ENCODE measurements around the gene GNG7. TPM values are rescaled to one million over a fixed set of nuclear protein-coding genes. Genes with fewer than 3 reads are reported as not detected.

GNG7 gene
- total RNA-seq, 1 donor: 0.45 TPM

DNA sequence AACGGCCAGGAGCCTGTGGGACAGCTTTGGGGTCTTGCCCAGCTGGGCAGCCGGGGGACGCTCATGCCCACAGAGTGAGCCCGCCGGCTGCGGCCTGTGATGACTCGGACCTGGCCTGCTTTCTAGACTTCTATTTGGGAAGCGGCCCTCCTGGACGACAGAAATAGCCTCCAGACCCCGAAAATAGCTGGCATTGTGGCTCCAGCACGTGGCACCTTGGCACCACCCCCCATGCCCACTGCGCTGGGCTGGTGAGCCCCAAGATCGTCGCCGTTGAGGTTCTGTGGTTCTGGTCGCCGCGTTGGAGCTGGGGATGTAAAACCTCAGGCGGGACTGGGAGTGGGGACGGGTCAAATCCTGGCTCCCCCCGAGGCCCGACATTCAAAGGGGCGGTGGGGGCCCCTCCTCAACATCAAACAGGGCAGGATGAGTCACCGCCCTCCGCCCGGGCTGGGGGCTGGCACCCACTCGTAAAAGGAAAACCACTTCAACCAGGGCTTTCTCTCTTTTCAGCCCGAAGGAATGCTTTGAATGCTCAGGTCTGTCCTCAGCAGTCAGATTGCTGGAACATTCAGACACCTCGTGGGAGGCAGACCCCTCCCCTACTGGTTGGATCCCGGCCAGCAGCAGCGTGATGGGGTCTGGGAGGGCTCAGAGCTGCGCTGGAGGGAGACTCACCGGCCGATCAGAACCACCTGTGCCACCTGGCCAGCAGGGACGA lies 184.5 kb downstream of the GNG7 start:
- TF ChIP-seq, protein P1, sequence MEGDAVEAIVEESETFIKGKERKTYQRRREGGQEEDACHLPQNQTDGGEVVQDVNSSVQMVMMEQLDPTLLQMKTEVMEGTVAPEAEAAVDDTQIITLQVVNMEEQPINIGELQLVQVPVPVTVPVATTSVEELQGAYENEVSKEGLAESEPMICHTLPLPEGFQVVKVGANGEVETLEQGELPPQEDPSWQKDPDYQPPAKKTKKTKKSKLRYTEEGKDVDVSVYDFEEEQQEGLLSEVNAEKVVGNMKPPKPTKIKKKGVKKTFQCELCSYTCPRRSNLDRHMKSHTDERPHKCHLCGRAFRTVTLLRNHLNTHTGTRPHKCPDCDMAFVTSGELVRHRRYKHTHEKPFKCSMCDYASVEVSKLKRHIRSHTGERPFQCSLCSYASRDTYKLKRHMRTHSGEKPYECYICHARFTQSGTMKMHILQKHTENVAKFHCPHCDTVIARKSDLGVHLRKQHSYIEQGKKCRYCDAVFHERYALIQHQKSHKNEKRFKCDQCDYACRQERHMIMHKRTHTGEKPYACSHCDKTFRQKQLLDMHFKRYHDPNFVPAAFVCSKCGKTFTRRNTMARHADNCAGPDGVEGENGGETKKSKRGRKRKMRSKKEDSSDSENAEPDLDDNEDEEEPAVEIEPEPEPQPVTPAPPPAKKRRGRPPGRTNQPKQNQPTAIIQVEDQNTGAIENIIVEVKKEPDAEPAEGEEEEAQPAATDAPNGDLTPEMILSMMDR (IDR thresholded peaks at IDR 0.05; ENCODE audit: insufficient read depth, low read length): no peak
- no peak overlapping the region for H3K4me3 ChIP-seq (ENCODE audit: low read depth, low read length)
- no peak for DNase-seq (ENCODE audit: low read depth)

DNA sequence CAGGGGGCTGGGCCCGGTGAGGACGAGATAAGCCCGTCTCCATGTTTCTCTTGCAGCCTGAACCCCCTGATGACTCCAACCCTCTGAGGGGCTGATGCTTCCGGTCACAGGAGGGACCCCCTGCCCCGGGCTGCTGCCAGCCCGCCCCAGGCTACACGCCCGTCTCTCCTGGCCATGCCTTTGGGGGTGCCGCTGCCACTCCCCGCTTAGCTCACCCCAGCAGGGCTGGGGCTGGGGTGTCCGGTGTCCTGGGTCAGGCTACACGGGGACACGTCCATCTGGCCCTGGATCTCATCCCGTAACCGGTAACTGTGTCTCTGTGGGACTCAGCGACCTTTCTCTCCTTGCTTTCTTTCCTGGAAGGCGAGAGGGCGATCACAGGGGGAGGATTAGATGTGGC lies 185.8 kb downstream of the GNG7 start:
- H3K4me3 ChIP-seq (ENCODE audit: low read depth, low read length): no peak overlapping the region
- no peak for DNase-seq (ENCODE audit: low read depth)
- TF ChIP-seq, protein P1 (IDR thresholded peaks at IDR 0.05; ENCODE audit: insufficient read depth, low read length): no peak

DNA sequence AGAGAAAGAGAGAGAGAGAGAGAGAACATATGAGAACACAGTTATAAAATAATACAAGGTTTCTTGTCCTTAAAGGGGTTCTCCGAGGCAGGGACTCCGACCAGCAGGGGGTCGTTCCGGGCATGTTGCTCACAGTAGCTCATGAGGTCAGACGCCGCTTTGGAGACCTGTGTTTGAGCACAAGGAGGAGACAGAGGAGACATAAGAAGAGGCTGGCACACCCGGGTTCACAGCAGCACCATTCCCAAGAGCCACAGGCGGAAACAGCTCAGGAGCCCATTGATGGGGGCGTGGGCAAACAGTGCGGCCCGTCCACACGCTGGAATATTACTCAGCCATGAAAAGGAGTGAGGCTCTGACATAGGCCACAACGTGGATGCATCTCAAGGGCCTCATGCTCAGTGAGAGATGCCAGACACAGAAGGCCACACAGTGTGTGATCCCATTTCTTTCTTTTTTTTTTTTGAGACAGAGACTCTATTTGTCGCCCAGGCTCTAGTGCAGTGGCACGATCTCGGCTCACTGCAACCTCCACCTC lies 187.4 kb downstream of the GNG7 start:
- no peak for DNase-seq (ENCODE audit: low read depth)
- no peak overlapping the region for H3K4me3 ChIP-seq (ENCODE audit: low read depth, low read length)
- TF ChIP-seq, protein P1 (IDR thresholded peaks at IDR 0.05; ENCODE audit: insufficient read depth, low read length): no peak

DNA sequence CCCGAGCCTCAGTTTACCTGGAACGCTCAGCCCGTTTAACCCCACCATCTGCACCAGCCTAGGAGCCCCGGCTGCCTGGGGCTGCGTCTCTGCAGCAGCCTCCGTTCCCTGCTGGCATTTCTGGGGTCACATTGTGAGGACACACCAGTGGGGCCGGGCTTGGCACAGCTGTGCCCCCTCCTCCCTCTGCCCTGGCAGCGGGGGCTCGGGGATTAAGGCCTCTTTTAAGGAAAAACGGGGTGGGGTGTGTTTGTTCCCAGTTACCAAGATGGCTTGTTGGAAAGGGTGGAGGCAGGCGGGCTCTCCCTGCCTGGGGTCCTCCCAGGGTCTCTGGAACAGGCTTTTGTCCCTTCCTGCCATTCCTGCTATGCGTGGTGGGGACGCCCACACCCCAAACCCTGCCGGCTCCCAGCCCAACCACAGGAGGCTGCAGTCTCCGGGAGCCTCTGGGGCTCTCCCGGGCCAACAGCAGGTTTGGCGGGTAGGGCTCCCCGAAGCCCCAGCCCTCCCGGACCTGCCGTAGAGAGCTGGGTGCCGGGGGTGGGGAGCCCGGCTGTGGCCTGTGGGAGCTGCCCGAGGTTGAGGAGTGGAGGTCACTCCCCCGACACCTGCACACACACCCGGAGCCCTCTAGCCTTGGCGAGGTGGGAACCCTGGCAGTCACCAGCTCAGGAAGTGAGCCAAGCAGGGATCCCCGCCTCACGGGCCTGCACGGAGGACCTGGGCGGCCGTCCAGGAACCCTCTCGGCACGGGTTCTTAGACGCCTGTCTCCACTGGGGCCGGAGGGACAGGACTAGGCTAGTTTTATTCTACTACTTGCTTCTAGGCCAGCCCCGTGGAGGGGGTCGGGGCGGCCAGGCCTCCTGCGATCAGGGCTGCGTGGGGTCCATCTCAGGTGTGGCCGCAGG lies 189.7 kb downstream of the GNG7 start:
- no peak overlapping the region for H3K4me3 ChIP-seq (ENCODE audit: low read depth, low read length)
- no peak for DNase-seq (ENCODE audit: low read depth)
- TF ChIP-seq, protein P1 (IDR thresholded peaks at IDR 0.05; ENCODE audit: insufficient read depth, low read length): no peak

DNA sequence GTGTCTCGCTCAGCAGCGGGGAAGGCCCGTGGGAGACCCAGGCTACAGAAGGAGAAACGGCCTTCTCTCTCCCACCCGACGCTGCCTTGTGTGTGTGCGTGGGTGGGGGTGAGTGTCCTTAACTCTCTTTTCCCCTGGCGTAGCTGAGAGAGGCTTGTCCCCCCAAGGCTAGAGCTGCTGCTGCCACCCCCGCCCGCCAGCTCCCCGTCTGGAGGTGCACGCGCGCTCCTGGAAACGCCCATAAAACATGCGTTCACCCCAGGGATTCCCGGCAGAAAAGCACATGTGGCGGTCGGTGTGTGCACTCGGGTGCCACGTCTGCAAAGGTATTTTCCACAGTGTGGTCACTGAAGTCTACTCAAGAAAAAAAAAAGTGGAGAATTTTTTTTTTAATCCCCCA lies 190.5 kb downstream of the GNG7 start:
- H3K4me3 ChIP-seq (ENCODE audit: low read depth, low read length): no peak overlapping the region
- no peak for DNase-seq (ENCODE audit: low read depth)
- TF ChIP-seq, protein P1 (IDR thresholded peaks at IDR 0.05; ENCODE audit: insufficient read depth, low read length): no peak

GRCh38 chr19:2511570-2511969 lies 190.9 kb downstream of the GNG7 start:
- no peak overlapping the region for H3K4me3 ChIP-seq (ENCODE audit: low read depth, low read length)
- DNase-seq (ENCODE audit: low read depth): no peak
- TF ChIP-seq, protein P1 (IDR thresholded peaks at IDR 0.05; ENCODE audit: insufficient read depth, low read length): no peak

Measured in fibroblast of the aortic adventitia (primary cell).